IgD-negative memory B cell (primary cell): ENCODE results near the gene LUM. TPM values are rescaled to one million over a fixed set of nuclear protein-coding genes. Genes with fewer than 3 reads are reported as not detected.

Experiments
- H3K27ac Mint-ChIP-seq, 3 donors: one replicate each; pipeline ENCODE4 v1.8.0; 2020 to 2022; ENCODE audit warnings: mild to moderate bottlenecking in 3 of 3, mixed read lengths in 3 of 3, moderate library complexity in 1 of 3
- H3K27me3 Mint-ChIP-seq: one replicate; pipeline ENCODE4 v1.8.0; 2021; ENCODE audit warnings: mixed read lengths
- H3K36me3 Mint-ChIP-seq: one replicate; pipeline ENCODE4 v1.8.0; 2020; ENCODE audit warnings: mild to moderate bottlenecking, mixed read lengths
- H3K4me1 Mint-ChIP-seq, 3 donors: one replicate each; pipeline ENCODE4 v1.8.0; 2020 to 2022; ENCODE audit warnings: mixed read lengths in 3 of 3, mild to moderate bottlenecking in 1 of 3
- H3K4me3 Mint-ChIP-seq, 4 donors: one replicate each; pipeline ENCODE4 v1.8.0; 2020 to 2022; ENCODE audit warnings: mild to moderate bottlenecking in 4 of 4, mixed read lengths in 4 of 4, moderate library complexity in 3 of 4
- H3K9me3 Mint-ChIP-seq, 3 donors: one replicate each; pipeline ENCODE4 v1.8.0; 2020 to 2021; ENCODE audit warnings: mixed read lengths in 3 of 3, mild to moderate bottlenecking in 1 of 3
- polyA plus RNA-seq: library from polyadenylated mRNA; unstranded; fragments of 300-500 nt; fragmentation: Illumina TruSeq; gene quantifications from one replicate; pipeline ENCODE4 v1.2.3, GENCODE V29; 2021

Gene LUM
- polyA plus RNA-seq, 1 donor from 2014 or later, result not detected

GRCh38 chr12:91072931-91073330, 38.4 kb downstream of the LUM start:
- no peak overlapping the region for H3K27ac Mint-ChIP-seq
- H3K4me1 Mint-ChIP-seq, result no peaks in the 10 kb centered on the region
- no peaks in the 10 kb centered on the region for H3K9me3 Mint-ChIP-seq
- H3K36me3 Mint-ChIP-seq, result no peaks in the 10 kb centered on the region
- no peak overlapping the region for H3K4me3 Mint-ChIP-seq
- H3K27me3 Mint-ChIP-seq, result no peaks in the 10 kb centered on the region

GRCh38 chr12:91070936-91071335, 40.4 kb downstream of the LUM start:
- no peaks in the 10 kb centered on the region for H3K36me3 Mint-ChIP-seq
- H3K4me3 Mint-ChIP-seq, result no peak overlapping the region
- H3K27ac Mint-ChIP-seq, result no peak overlapping the region
- H3K9me3 Mint-ChIP-seq, result no peaks in the 10 kb centered on the region
- no peaks in the 10 kb centered on the region for H3K4me1 Mint-ChIP-seq
- H3K27me3 Mint-ChIP-seq, result no peaks in the 10 kb centered on the region

- no peaks in the 10 kb centered on the region for H3K36me3 Mint-ChIP-seq
- no peaks in the 10 kb centered on the region for H3K27me3 Mint-ChIP-seq
- H3K9me3 Mint-ChIP-seq, result no peaks in the 10 kb centered on the region
- no peaks in the 10 kb centered on the region for H3K4me1 Mint-ChIP-seq
- H3K4me3 Mint-ChIP-seq, result no peak overlapping the region
- no peak overlapping the region for H3K27ac Mint-ChIP-seq
These were observed 45.9 kb downstream of the LUM start for GRCh38 chr12:91065396-91065795.

- Mint-ChIP-seq H3K9me3 (no peaks in the 10 kb centered on the region), H3K27me3 (no peaks in the 10 kb centered on the region)
These were observed 46.7 kb downstream of the LUM start for GRCh38 chr12:91064640-91065039.

GRCh38 chr12:91061091-91061490, 50.2 kb downstream of the LUM start:
- peaks cover 0 to 2% (median 0%) of the 10 kb centered on the region in 3 donors for H3K9me3 Mint-ChIP-seq
- H3K27me3 Mint-ChIP-seq, result no peaks in the 10 kb centered on the region
- H3K36me3 Mint-ChIP-seq, result no peaks in the 10 kb centered on the region
- no peak overlapping the region for H3K4me3 Mint-ChIP-seq
- no peaks in the 10 kb centered on the region for H3K4me1 Mint-ChIP-seq
- H3K27ac Mint-ChIP-seq, result no peak overlapping the region

More at GRCh38 chr12:91064640-91065039, 46.7 kb downstream of the LUM start:
- H3K36me3 Mint-ChIP-seq, result no peaks in the 10 kb centered on the region
- no peak overlapping the region for H3K4me3 Mint-ChIP-seq
- H3K4me1 Mint-ChIP-seq, result no peaks in the 10 kb centered on the region
- no peak overlapping the region for H3K27ac Mint-ChIP-seq

GRCh38 chr12:91059211-91059610, 52.1 kb downstream of the LUM start:
- H3K36me3 Mint-ChIP-seq, result no peaks in the 10 kb centered on the region
- H3K4me1 Mint-ChIP-seq, result no peaks in the 10 kb centered on the region
- H3K4me3 Mint-ChIP-seq, result no peak overlapping the region
- no peaks in the 10 kb centered on the region for H3K27me3 Mint-ChIP-seq
- peaks cover 0 to 2% (median 0%) of the 10 kb centered on the region in 3 donors for H3K9me3 Mint-ChIP-seq
- no peak overlapping the region for H3K27ac Mint-ChIP-seq

GRCh38 chr12:91058786-91059185, 52.5 kb downstream of the LUM start:
- H3K27me3 Mint-ChIP-seq, result no peaks in the 10 kb centered on the region
- no peak overlapping the region for H3K27ac Mint-ChIP-seq
- H3K9me3 Mint-ChIP-seq, result peaks cover 0 to 2% (median 0%) of the 10 kb centered on the region in 3 donors
- no peaks in the 10 kb centered on the region for H3K4me1 Mint-ChIP-seq
- no peaks in the 10 kb centered on the region for H3K36me3 Mint-ChIP-seq
- H3K4me3 Mint-ChIP-seq, result no peak overlapping the region

- Mint-ChIP-seq H3K27me3 (no peaks in the 10 kb centered on the region), H3K27ac (no peak within 1 kb of the TSS), H3K36me3 (no peaks in the 10 kb centered on the region)
These were observed 53.7 kb downstream of the LUM start, which contains the start of gene KERA for GRCh38 chr12:91057368-91058165. KERA (minus strand) TSS chr12:91058024; CDS start chr12:91056281, 1,743 bp downstream.

GRCh38 chr12:91056488-91056887, 54.8 kb downstream of the LUM start:
- no peak overlapping the region for H3K4me3 Mint-ChIP-seq
- no peaks in the 10 kb centered on the region for H3K27me3 Mint-ChIP-seq
- no peak overlapping the region for H3K27ac Mint-ChIP-seq
- no peaks in the 10 kb centered on the region for H3K4me1 Mint-ChIP-seq
- H3K36me3 Mint-ChIP-seq, result no peaks in the 10 kb centered on the region
- peaks cover 0 to 2% (median 0%) of the 10 kb centered on the region in 3 donors for H3K9me3 Mint-ChIP-seq

More at GRCh38 chr12:91057368-91058165, 53.7 kb downstream of the LUM start, which contains the start of gene KERA:
- H3K4me1 Mint-ChIP-seq, result no peaks in the 10 kb centered on the region
- peaks cover 0 to 2% (median 0%) of the 10 kb centered on the region in 3 donors for H3K9me3 Mint-ChIP-seq
- H3K4me3 Mint-ChIP-seq, result no peak within 1 kb of the TSS

- H3K27me3 Mint-ChIP-seq, result no peaks in the 10 kb centered on the region
- no peak overlapping the region for H3K27ac Mint-ChIP-seq
- H3K9me3 Mint-ChIP-seq, result peaks cover 0 to 2% (median 0%) of the 10 kb centered on the region in 3 donors
- no peaks in the 10 kb centered on the region for H3K36me3 Mint-ChIP-seq
- no peaks in the 10 kb centered on the region for H3K4me1 Mint-ChIP-seq
- no peak overlapping the region for H3K4me3 Mint-ChIP-seq
These were observed 55.3 kb downstream of the LUM start for GRCh38 chr12:91055976-91056375.

GRCh38 chr12:91053951-91054715, 57.2 kb downstream of the LUM start:
- H3K27me3 Mint-ChIP-seq, result no peaks in the 10 kb centered on the region

More at GRCh38 chr12:91053951-91054715, 57.2 kb downstream of the LUM start:
- H3K27ac Mint-ChIP-seq, result no peak overlapping the region
- no peaks in the 10 kb centered on the region for H3K36me3 Mint-ChIP-seq
- no peak overlapping the region for H3K4me3 Mint-ChIP-seq
- H3K9me3 Mint-ChIP-seq, result peaks cover 0 to 2% (median 0%) of the 10 kb centered on the region in 3 donors
- no peaks in the 10 kb centered on the region for H3K4me1 Mint-ChIP-seq

Other genes with a start within 250 kb of the LUM start
- not detected for gene CCER1, start 156.3 kb downstream of the LUM start, polyA plus RNA-seq
- not detected for gene EPYC, start 106.5 kb downstream of the LUM start, polyA plus RNA-seq
- gene KERA, start 53.5 kb downstream of the LUM start, polyA plus RNA-seq, result not detected
- not detected for gene DCN, start 71.3 kb upstream of the LUM start, polyA plus RNA-seq